ENCODE results near the gene DPP7.
A peak's percentile ranks its signal among the peaks of the same experiment; 100 is the strongest.
"Not testable (repeated sequence)": the region's sequence is repeated elsewhere in the genome, so short reads cannot be mapped to it uniquely, and the experiment has no call there.

Gene DPP7

DNA sequence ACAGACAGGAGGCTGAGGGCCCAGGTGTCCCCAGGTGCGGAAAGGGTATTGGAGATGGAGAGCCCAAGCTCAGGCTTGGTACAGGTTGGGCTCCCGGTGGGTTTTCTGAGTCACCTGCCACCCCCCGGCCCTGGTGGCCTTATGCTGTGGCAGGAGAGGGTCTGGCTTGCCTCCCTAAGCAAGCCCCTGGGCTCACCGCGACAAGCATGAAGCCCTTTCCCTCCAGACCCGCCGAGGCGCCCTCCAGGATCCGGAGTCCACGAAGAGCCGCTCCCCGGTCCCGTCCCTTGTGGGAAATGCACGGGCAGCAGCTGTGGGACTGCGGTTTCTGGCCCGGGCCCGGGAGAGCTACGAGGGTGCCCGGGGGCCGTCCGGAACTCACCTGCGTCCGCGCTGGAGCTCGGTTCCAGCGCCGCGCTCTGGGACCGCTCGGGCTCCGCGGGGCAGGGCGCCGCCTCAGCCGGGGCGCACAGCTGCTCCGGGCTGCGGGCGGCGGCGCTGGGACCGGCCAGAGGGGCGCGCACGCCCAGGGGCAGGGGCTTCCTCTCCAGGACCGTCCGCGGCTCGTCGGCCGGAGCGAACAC, 44.9 kb downstream of the DPP7 start:
- DNase-seq, result peak; percentile 60

DNA sequence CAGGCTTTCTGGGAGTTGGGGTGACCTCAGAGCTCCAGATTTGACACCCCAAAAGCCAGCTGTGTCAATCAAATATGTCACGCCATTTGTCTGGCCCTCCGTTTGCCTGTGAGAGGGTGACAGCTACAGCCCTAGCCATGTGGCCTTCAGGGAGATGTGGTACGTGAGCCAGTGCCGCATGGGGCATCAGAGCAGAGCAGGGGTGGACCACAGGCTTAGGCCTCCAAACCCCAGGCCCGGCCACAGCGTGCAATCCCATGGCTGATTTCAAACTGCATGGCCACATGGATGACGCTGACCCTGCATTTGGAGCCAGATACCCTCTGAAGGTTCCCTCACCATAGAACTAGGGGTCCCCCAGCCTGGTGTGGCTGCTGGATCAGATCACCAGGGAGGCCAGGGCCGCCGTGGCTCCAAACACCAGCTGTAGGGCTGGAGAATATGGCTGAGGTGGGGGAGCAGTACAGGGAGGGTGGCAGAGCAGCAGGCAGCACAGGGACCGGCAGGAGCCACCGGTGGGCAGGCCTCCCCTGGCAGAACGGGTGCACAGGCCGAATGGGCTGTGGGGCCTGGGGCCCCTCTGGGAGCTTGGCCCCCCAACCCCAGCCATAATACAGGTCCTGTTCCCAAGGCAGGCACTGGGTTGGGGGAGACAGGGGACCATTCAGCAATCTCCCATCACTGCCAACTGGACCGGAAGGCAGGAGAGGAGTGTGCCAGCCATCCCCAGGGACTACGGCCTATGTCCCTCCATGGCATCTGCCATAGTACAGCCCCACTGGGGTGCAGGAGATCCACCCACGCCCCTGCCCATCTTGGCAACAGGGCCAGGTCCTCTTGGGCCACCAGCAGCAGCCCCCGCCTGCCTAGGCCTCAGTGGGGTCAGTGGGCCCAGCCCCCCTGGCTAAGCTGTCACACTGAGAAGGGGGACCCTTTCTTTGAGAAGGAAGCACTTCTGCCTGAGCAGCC, 45.7 kb downstream of the DPP7 start:
- DNase-seq, result no peak

DNA sequence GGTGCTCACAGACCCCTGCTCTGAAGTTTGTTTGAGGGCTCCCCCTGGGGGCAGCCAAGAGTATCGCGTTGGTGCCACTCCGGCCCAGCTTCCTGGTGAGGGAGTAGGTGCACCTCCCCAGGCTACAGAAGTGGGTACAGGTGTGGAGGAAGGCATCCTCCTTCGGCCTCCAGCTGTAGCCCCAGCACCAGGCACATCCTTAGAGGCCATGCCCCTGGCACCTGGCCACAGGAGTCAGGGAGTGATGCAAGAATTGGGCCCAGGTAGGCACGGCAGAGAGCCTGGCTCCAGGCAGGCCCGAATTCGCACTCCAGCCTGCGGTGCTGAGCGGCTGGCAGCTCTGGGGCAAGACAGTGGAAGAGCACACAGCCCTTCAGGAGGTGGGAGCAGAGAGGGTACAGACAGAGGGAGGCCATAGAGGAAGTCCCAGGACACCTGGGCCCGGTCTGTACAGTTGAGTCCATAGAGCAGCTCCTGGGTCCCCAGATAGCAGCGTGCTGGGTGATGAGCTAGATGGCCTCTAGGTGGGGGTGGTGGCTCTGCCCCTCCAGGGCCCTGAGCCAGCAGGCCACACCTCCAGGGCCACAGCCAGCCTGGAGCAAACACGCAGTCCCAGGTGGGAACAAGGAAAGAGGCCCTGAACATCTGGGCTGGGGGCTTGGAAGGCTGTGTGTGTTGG, 46.5 kb downstream of the DPP7 start:
- DNase-seq, result peak; percentile 88

DNA sequence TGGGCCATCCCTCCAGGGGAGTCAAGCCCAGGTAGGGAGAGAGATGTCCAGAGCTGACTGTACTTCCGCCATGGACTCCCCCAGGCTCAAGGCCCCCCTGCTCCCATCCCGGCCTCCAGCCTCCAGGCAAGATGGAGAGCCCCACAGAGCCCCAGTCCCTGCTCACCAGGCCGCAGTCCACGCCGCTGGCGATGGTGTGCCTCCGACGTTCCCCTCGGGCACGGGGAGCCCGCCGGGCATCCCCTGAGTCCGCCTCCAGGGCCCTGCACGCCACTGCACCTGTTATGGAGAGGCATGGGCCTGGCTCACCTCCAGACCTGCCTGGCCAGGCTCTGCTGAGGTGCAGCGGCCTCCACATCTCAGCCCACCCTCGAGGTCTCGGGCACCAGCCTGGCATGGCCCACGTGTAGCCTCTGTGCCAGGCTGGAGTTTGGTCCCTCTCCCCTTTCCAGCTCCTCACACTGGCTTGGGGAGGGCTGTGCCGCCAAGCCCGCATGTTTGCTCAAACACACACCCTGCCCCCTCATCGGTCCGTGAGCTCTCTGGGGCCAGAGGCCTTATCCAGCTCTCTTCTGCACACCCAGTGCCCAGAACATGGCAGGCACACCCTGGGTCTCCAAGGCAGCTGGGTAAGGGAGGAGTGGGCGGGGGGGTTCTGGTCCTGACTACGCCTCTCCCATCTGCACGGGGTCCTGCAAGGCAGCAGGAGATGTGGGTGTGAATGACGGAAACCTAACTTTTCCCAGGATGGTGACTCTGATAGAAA, 48.3 kb downstream of the DPP7 start:
- DNase-seq, result no peak

DNA sequence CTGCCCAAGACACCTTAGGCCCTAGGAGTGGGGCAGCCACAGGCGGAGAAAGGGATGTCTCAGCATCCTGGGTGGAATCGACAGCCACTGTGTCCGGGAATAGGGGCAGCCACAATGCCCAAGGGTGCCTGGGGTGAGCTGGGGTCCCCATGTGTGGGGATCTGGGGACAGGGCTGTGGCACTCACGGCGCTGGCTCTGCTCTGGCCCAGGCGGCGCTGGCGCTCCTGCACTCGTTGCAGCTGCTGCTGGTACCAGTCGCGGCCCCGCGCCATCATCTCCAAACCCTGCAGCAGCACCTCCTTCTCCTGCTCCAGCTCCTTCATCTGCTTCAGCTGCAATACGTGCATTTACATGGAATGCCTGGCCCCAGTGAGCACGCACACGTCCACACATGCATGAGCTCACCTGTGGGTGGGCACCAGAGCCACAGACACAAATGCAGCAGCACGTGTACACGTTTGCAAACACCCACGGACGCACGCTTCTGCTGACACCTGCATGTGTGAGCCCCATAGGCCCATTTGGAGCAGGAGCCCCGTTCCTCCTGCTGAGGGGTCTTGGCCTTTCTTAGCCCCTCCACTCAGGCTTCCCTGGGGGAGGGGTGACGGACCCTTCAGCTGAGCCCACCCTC, 49.1 kb downstream of the DPP7 start:
- DNase-seq, result no peak

DNA sequence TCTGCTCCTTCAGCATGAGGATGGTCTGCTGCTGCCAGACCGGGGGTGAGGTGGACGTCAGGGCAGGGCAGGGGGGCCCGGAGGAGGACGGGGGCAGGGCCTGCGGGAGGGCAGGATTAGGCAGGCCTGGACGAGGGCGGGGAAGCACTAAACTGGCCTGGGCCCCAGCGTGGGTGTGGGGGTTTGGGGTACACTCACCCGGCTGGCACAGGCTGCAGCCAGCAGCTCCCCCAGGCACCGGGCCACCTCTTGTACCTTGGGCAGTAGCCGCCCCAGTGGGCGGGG, 49.7 kb downstream of the DPP7 start:
- no peak for DNase-seq

DNA sequence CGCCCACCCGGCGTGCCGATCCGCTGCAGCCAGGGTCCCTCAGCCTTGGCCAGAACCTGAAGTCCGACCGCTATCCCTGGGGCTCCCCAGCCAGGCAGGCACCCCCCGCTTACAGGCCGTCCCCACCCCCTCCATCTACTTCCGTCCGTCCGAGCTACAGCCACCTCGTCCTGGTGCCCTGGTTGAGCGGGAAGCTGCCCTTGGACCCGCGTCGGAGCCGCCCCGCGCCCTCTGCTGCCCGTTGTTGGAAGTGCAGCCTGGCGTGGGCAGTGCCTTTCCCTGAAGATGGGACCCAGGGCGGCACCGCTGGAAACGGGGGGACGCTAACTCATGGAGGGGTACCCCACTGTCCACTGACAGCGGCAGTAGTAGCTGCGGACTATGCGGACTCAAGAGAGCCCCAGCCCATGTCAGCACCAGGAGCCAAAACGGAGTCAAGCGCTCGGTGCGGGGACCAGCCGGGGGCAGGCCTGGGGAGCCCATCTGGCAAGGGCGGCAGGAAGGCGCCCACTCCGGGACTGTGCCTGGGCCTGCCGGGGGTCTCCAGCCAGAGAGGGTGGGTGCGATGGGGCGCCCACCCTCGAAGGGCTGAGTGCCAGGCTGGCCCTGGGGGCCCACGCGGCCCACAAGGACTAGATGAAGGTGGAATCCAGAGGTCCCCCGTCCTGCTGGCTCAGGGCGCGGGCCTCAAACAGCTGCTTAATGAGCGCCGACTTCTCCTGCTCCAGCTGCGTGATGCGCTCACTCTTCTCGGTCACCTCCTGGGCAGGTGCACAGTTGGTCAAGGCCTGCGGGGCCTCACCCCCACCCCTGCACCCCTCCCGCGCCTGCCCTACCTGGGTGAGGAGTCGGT, 50.3 kb downstream of the DPP7 start:
- DNase-seq, result peak; percentile 60

DNA sequence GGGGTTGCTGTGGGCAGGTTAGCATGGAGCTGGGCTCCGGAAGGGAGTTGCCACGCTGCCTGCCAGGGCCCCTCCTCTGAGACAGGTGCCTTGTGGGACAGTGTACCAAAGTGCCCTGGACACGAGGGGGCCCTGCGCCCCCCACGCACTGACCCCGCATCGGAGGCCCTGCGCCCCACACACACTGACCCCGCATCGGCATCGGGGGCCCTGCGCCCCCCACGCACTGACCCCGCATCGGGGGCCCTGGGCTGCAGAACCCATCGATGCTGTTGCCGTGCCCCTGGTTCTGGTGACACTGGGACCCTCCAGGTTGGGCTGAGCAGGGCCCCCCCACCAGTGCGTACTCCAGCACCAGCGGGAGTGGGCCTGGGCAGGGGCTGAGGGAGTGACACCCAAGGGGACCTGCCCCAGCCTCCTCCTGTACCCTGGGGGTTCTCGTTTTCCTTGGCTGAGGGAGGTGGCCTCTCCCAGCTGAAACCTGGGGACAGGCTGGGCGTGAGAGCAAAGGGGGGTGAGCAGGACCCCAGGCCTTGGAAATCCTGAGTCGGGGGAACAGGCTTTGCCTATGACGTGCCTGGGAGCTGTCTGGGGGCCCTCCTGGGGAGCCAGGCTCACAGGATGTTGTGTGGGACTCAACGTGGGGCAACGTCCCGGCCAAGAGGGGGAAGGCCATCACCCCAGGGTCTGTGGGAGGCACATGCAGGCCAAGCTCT, 51.1 kb downstream of the DPP7 start:
- no peak for DNase-seq

DNA sequence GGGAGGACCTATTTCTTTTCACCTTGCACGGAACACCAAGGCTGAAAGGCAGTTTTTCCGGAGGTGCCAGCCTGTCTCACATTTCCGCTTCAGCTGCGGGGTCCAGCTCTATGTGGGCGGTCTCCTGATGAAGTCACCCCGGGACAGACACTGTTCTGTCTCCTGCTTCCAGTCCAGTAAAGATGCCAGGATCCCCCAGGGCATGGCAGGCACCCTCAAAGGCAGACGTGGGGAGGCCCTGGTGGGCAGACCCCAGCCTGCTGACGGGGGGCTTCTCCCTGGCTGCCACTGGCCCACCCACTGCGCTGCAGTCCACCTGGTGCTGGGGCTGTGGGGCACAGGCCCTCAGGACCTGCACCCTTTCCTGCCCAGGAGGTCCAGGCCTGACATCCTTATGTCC, 51.7 kb downstream of the DPP7 start:
- not testable (repeated sequence) for DNase-seq

DNA sequence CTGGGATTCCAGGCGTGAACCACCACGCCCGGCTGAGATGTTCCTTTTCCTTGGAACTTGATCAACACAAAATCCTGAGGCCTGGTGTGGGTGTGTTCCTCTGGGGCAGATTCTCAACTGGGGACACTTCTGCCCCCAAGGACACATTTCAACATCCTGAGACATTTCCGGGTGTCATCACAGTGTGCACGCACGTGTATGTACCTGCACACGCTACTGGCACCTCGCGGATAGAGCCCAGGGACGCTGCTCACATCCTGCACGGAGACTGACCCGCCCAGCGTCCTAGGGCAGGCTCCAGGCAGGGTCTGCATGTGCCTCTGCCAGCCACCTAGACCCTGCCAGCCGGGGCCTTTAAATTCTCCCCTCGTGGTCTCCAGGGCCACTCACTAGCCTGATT, 52.1 kb downstream of the DPP7 start:
- DNase-seq, result no peak
